Common myeloid progenitor, CD34-positive (primary cell): ENCODE results near the gene TICAM1.

Experiments used
- CTCF ChIA-PET: fragments of 350-600 bp; sonication (Branson Sonifier 250); formaldehyde crosslinking; loops from one replicate; lab custom pipeline; 2021; ENCODE audit warnings: antibody characterized with exemption; lab: Charles Lee
- POLR2A ChIA-PET: fragments of 350-600 bp; sonication (Branson Sonifier 250); formaldehyde crosslinking; loops from one replicate; lab custom pipeline; 2021; ENCODE audit warnings: antibody characterized with exemption; lab: Charles Lee
- DNase-seq, 3 donors: peaks; one replicate each; pipeline versions ENCODE4 v3.0.0 to v3.0.0-alpha.2; 2013
- H3K27ac ChIP-seq, 2 experiments: 1 replicate in 1 of 2; 2 replicates in 1 of 2; pipeline ENCODE4 v1.7.0; 2013; ENCODE audit warnings: inconsistent platforms in 2 of 2, low read length in 2 of 2, mild to moderate bottlenecking in 2 of 2, low read depth in 1 of 2, moderate library complexity in 1 of 2; ENCODE audit not compliant: severe bottlenecking in 2 of 2, insufficient read depth in 1 of 2, poor library complexity in 1 of 2
- H3K27me3 ChIP-seq, 5 experiments: replicated peaks in 2 of 5; 1 replicate in 3 of 5; 2 replicates in 2 of 5; pipeline versions ENCODE4 v1.6.1 to v1.7.0; 2013; ENCODE audit warnings: low read length in 4 of 5, mild to moderate bottlenecking in 2 of 5, moderate library complexity in 2 of 5, inconsistent platforms in 1 of 5; ENCODE audit not compliant: insufficient read depth in 5 of 5, control insufficient read depth in 4 of 5
- H3K36me3 ChIP-seq, 4 experiments: 1 replicate in 2 of 4; 2 replicates in 2 of 4; pipeline versions ENCODE4 v1.6.1 to v1.7.0; 2013; ENCODE audit warnings: low read length in 3 of 4, control low read depth in 1 of 4, mild to moderate bottlenecking in 1 of 4; ENCODE audit not compliant: control insufficient read depth in 4 of 4, insufficient read depth in 4 of 4
- H3K4me1 ChIP-seq, 4 experiments: 1 replicate in 3 of 4; 2 replicates in 1 of 4; pipeline versions ENCODE4 v1.6.1 to v1.7.1; 2013; ENCODE audit warnings: low read length in 3 of 4, mild to moderate bottlenecking in 3 of 4, control low read depth in 1 of 4, inconsistent platforms in 1 of 4, moderate library complexity in 1 of 4; ENCODE audit not compliant: control insufficient read depth in 4 of 4, insufficient read depth in 4 of 4; ENCODE audit errors: control extremely low read depth in 1 of 4
- H3K4me3 ChIP-seq, 7 experiments: 1 replicate in 4 of 7; 2 replicates in 3 of 7; pipeline versions ENCODE4 v1.5.1 to v1.7.0; 2013; ENCODE audit warnings: mild to moderate bottlenecking in 7 of 7, low read length in 6 of 7, moderate library complexity in 6 of 7, inconsistent platforms in 2 of 7, low read depth in 2 of 7, control low read depth in 1 of 7; ENCODE audit not compliant: insufficient read depth in 4 of 7, control insufficient read depth in 1 of 7; ENCODE audit errors: extremely low read depth in 1 of 7
- H3K9me3 ChIP-seq, 5 experiments: 1 replicate in 4 of 5; 2 replicates in 1 of 5; pipeline versions ENCODE4 v1.6.1 to v1.7.1; 2013; ENCODE audit warnings: low read length in 4 of 5, mild to moderate bottlenecking in 2 of 5, inconsistent platforms in 1 of 5, low read depth in 1 of 5, moderate library complexity in 1 of 5; ENCODE audit not compliant: control insufficient read depth in 4 of 5, insufficient read depth in 2 of 5; ENCODE audit errors: control extremely low read depth in 1 of 5
- WGBS: methylation state at CpG from one replicate; pipeline ENCODE4 v1.1.5; 2013; ENCODE audit not compliant: insufficient coverage; 5-methylcytosine and 5-hydroxymethylcytosine counted together

TICAM1 gene

GRCh38 chr19:4776436-4777211 is 54.9 kb downstream of the TICAM1 start:
- no peaks in the 10 kb centered on the region for H3K36me3 ChIP-seq
- H3K4me1 ChIP-seq, result no peaks in the 10 kb centered on the region
- DNase-seq, result no peak
- no peak overlapping the region for H3K27ac ChIP-seq
- peaks cover 0 to 9% (median 1%) of the 10 kb centered on the region in 5 experiments for H3K27me3 ChIP-seq
- no peak overlapping the region for H3K4me3 ChIP-seq
- POLR2A ChIA-PET, result no interaction called here
- 59% methylated on average over 10 of the region's 14 CpGs for WGBS
- CTCF ChIA-PET, result interaction anchor here (1.2 kb wide), 2 partner anchors 14 to 43 kb away, joined by 3 to 4 read pairs; partner anchors contain the start of gene FEM1A
- peaks cover 0 to 7% (median 4%) of the 10 kb centered on the region in 5 experiments for H3K9me3 ChIP-seq

DNA sequence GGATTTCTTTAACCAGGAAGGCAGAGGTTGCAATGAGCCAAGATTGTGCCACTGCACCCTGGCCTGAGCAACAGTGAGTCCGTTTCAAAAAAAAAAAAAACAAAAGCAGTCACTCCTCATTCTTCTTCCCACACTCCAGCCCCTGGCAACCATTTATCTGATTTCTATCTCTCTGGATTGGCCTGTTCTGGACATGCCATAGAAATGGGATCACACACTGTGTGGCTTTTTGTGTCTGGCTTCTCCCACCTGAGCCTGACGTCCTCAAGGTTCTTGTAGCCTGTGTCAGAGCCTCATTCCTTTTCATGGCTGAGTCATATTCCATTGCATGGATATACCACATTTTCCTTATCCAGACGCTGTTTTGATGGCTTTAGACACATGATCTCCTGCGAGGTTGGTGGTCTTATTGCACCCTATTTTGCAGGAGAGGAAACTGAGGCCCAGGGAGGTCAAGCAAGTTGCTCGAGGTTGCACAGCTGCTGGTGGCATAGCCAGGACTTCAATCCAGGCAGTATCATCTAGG is 55.8 kb downstream of the TICAM1 start:
- ChIA-PET CTCF (no interaction called here), POLR2A (no interaction called here)
- Histone ChIP-seq H3K36me3 (no peaks in the 10 kb centered on the region), H3K9me3 (peaks cover 0 to 4% (median 0%) of the 10 kb centered on the region in 5 experiments), H3K4me3 (no peak overlapping the region), H3K4me1 (no peaks in the 10 kb centered on the region), H3K27me3 (peaks cover 0 to 9% (median 1%) of the 10 kb centered on the region in 5 experiments), H3K27ac (no peak overlapping the region)
- DNase-seq, result no peak
- WGBS, result 80% methylated on average over 4 of the region's 5 CpGs

DNA sequence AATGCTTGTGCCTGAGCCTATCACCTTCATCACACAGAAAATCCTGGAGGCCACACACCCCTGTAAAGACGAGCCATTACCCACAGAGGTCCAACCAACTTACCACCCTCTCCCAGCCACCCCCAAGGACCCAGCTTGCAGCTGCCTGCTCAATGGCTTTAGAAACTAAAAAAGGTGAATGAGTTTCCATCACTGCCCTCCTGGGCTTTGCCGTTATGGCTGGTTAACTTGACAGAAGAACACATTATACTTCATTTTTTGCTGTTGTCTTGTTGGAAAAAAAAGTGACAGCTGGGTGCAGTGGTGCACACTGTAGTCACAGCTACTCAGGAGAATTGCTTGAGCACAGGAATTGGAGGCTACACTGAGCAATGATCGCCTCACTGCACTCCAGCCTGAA is 57.4 kb downstream of the TICAM1 start:
- no peaks in the 10 kb centered on the region for H3K36me3 ChIP-seq
- ChIA-PET CTCF (interaction anchor here (1.1 kb wide), 1 partner anchor 17 kb away, joined by 4 read pairs; no protein-coding TSS in a partner anchor), POLR2A (no interaction called here)
- H3K27ac ChIP-seq, result no peak overlapping the region
- no peak for DNase-seq
- H3K4me1 ChIP-seq, result no peaks in the 10 kb centered on the region
- H3K4me3 ChIP-seq, result no peak overlapping the region
- 87% methylated on average over 3 of the region's 3 CpGs for WGBS
- peaks cover 0 to 4% (median 0%) of the 10 kb centered on the region in 5 experiments for H3K9me3 ChIP-seq
- peaks cover 0 to 9% (median 1%) of the 10 kb centered on the region in 5 experiments for H3K27me3 ChIP-seq

DNA sequence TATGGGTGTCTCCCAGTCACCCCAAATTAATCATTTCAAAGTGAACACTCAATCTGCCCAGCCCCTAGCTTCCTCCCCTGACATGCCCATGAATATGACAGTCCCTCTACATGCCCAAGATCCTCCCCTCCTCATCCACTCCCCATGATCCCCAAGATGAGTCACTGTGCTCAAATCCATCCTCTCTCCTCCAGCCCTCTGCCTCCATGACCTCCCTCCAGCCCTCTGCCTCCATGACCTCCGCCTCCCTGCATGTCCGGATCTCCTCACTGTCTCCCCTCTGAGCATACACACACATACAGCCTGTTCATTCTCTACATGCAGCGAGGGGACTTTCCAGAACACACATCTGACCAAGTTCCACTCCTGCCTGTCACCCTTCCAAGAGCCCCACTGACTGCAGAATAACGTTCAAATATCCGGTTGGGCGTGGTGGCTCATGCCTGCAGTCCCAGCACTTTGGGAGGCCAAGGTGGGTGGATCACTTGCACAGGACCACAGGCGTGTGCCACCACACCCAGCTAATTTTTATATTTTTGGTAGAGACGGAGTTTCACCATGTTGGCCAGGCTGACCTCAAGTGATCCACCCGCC is 58.4 kb downstream of the TICAM1 start:
- Histone ChIP-seq H3K27me3 (peaks cover 0 to 9% (median 1%) of the 10 kb centered on the region in 5 experiments), H3K27ac (no peak overlapping the region), H3K36me3 (no peaks in the 10 kb centered on the region), H3K9me3 (peaks cover 0 to 4% (median 0%) of the 10 kb centered on the region in 5 experiments), H3K4me1 (no peaks in the 10 kb centered on the region), H3K4me3 (no peak overlapping the region)
- 88% methylated on average over 5 of the region's 9 CpGs for WGBS
- CTCF ChIA-PET, result no interaction called here
- DNase-seq, result no peak
- POLR2A ChIA-PET, result no interaction called here

DNA sequence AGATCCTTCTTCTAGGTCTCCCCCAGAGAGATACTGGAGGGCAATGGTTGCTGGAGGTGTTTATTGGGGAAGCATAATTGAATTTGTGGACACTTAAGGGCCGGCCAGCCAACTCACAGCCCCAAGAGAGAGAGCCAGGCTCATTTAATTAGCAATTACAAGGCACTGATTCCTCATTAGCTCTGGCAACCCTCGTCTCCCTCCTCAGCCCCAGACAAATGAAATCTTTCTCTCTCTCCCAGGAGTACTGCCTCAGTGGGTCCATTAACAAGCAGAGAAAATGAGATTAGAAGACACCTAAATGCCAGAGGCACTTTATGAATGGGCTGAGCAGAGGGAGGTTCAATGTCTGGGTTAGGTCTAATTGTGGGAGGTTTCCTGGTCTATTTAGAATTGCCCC is 58.9 kb downstream of the TICAM1 start:
- Histone ChIP-seq H3K9me3 (peaks cover 0 to 4% (median 0%) of the 10 kb centered on the region in 5 experiments), H3K4me3 (no peak overlapping the region), H3K4me1 (no peaks in the 10 kb centered on the region), H3K36me3 (no peaks in the 10 kb centered on the region), H3K27me3 (peaks cover 0 to 9% (median 0%) of the 10 kb centered on the region in 5 experiments), H3K27ac (no peak overlapping the region)
- ChIA-PET CTCF (interaction anchor here (0.8 kb wide), 1 partner anchor 12 kb away, joined by 3 read pairs; no protein-coding TSS in a partner anchor), POLR2A (no interaction called here)
- no peak for DNase-seq
- 83% methylated on average over 1 of the region's 2 CpGs for WGBS

- Histone ChIP-seq H3K27ac (no peak overlapping the region), H3K27me3 (peaks cover 0 to 6% (median 0%) of the 10 kb centered on the region in 5 experiments), H3K4me1 (no peaks in the 10 kb centered on the region), H3K36me3 (no peaks in the 10 kb centered on the region), H3K4me3 (no peak overlapping the region), H3K9me3 (no peaks in the 10 kb centered on the region)
- ChIA-PET CTCF (interaction anchor here (1.4 to 1.8 kb wide), 2 partner anchors 27 to 31 kb away, joined by 3 to 4 read pairs; no protein-coding TSS in a partner anchor), POLR2A (no interaction called here)
- 5% methylated on average over 25 of the region's 37 CpGs for WGBS
- DNase-seq, result peak; percentile 92 to 96 (median 94)
Observed at GRCh38 chr19:4768934-4769777, 62.4 kb downstream of the TICAM1 start.
